GM12873 (cell line): ENCODE measurements around the gene NEK6.

Source experiments
- TF ChIP-seq, protein P1 (sequence below): IDR thresholded peaks from 2 replicates; pipeline ENCODE4 v1.5.1; 2012; ENCODE audit warnings: low read depth, mild to moderate bottlenecking, moderate library complexity, low read length, control low read depth; ENCODE audit not compliant: insufficient read depth; ENCODE audit errors: missing control alignments

NEK6 gene

DNA sequence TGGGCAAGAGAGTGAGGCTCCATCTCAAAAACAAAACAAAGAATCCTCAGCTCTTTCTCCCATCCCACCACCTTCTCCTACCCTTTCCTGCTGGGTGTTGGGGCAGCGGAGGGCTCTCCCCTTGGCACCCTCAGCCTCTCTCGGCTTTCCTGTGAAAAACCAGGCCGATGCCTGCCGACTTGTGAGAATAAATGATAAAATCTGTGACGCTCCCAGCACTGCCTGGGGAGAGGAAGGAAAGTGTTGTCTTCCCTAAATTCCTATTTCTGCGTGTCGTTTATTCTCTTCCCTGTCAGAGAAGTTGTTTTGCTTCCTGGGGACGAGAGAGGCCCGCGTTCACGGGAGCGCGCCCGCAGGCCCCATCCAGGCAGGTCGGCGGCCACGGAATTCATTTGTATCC is 19.7 kb downstream of the NEK6 start:
- TF ChIP-seq, protein P1, sequence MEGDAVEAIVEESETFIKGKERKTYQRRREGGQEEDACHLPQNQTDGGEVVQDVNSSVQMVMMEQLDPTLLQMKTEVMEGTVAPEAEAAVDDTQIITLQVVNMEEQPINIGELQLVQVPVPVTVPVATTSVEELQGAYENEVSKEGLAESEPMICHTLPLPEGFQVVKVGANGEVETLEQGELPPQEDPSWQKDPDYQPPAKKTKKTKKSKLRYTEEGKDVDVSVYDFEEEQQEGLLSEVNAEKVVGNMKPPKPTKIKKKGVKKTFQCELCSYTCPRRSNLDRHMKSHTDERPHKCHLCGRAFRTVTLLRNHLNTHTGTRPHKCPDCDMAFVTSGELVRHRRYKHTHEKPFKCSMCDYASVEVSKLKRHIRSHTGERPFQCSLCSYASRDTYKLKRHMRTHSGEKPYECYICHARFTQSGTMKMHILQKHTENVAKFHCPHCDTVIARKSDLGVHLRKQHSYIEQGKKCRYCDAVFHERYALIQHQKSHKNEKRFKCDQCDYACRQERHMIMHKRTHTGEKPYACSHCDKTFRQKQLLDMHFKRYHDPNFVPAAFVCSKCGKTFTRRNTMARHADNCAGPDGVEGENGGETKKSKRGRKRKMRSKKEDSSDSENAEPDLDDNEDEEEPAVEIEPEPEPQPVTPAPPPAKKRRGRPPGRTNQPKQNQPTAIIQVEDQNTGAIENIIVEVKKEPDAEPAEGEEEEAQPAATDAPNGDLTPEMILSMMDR, result no peak

DNA sequence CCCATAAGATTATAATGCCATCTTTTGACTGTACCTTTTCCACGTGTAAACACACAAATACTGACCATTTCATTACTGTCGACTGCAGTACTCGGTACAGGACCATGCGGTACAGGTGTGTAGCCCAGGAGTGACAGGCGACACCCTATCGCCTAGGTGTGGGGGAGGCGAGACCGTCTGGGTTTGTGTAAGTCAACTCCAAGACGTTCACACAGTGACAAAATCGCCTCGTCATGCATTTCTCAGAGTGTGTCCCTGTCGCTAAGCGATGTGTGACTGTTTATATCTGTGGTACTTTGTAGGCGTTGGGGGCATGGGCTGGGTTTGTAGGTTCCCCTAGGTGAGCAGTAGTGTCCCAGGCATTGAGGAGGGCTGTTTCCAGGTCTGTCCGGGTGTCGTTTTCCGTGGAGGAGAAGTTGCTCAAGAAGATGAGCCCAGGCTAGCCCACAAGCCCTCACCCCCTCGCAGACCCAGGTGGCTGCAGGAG is 20.3 kb downstream of the NEK6 start:
- TF ChIP-seq, protein P1, result no peak

DNA sequence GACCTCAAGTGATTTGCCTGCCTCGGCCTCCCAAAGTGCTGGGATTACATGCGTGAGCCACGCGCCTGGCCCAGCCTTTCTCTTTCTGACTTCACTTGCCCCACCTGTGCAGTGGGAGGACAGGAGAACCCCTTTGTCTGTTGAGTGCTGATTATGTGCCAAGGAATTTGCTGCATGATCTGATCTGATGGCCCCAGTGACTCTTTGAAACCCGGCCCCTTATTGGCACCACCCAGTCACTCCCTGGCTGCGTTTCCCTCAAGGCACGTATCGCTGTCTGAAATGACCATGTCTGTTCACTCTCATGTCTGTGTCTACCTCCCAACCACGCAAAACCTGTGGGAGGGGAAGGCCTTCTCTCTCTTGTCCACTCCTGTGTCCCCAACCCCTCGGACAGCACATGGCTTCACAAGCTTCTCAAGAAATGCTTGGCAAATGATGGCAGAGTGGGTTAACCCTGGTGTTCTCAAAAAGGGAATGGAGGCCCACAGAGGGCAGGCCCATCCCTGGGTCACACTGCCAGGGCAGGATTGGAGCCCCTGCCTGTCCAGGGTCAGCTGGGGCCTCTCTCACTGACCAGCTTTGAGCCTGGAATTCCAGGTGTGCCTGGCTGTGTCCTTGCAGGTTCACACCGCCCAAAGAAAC is 21.9 kb downstream of the NEK6 start:
- TF ChIP-seq, protein P1, result no peak

DNA sequence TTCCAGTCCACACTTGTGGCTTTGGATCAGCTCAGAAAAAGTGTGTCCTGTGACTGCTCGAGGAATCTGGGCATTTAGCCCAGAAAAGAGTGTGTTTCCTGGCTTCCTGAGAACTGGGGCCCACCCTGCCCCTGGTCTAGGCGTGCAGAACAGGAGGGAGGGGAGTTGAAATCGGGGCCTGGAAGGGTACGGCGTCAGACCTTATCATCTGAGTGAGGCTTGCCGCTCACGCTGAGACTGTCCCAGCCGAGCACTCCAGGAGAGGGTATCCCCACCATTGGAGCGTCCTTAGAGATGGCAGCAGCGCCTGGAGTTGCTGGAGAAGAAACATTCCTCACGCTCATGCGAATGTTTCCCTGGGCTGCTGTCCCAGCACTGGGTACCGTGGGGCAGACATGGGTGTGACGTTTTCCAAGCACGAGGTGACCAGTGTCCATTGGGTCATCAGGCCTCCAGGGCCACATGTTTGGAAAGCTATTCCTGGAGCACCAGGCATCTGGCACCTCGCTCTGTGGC is 22.5 kb downstream of the NEK6 start:
- TF ChIP-seq, protein P1, result no peak

DNA sequence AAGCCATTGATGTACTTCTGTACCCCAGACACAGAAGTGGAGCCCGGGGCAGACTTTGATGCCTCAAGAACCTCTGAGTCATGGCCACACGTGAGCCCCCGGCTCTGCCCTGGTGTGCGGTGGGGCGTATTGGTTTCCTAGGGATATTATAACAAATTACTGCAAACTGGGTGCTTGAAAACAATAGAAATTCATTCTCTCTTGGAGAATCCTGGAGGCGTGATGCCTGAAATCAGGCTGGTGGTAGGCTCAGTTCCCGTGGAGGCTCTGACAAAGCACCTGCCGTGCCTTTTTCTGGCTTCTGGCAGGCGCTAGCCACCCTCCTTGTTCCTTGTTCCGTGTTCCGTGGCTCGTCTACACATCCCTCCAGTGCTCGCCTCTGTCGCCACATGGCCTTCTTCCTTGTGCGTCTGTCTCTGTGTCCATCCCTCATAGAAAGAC is 24.2 kb downstream of the NEK6 start:
- TF ChIP-seq, protein P1, result no peak

DNA sequence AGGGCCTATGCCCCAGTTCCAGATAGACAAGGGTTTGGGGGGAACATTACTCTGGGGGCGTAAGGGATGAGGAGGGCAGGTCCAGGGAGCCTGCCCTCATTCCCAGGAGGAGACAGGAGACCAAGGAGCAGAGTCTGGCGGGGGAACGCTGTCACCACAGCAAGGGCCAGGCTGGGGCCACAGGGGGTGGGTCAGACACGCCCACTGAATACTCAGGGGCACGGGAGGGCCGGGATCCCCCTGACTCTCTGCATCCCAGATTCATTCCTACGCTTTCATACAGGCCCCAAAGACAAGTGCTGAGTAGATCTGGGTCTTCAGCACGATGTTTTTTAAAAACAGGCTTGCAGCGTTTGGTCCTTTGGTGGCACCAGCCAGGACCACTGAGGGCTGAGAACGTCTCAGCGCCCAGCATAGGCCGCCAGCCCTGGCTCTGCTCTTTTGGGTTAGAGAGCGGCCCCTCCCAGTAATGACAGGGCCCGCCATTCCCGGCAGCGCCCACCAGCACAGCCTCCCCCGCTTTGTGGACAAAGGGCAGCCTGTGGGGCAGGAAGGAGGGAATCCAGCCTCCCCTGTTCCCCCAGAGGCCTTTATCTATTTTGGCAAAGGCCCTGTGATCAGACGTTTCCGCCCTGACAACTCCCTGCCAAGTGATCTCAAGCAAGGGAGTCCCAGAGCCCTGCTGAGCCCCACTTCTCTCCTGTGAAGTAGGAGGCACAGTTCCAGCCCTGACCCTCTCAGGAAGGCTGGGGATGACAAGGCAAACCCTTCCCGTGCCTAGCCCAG is 24.9 kb downstream of the NEK6 start:
- TF ChIP-seq, protein P1, result no peak

DNA sequence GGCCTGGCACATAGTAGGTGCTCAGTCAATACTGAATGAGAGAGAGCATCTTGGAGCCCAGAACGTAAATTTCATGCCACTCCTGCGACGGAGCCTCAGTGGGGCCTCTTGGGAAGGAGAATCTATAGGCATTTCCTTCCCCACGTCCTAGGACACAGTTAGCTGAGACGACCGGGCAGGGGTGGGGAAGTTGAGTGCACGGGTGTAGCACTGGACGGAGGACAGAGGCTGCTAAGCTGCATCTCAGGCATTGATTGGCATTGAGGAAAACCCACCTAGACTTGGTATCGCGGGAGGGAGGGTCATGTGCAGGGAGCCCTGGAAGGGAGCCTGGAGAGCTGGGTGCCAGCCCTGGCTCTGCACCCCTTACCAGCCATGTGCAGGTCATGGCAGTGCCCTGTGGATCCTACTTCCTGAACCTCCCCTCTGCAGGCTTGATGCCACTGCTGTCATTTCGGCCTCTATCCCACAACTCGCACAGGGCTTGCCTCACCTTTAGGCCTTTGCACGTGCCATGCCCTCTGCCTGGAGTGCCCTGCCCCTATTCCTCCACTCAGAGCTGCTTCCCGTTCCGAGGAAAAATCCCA is 25.6 kb downstream of the NEK6 start:
- TF ChIP-seq, protein P1, result no peak
